Upper lobe of left lung (tissue), 4 donors: ENCODE results near the gene TM4SF5.

ENCODE experiments used
- CTCF ChIP-seq, 6 experiments: fragments of 450-650 bp in 4 of 6; fragments of 200-600 bp in 2 of 6; sonication (generic) in 2 of 6; IDR thresholded peaks; one replicate each; pipeline ENCODE4 v1.5.1; 2016 to 2019; ENCODE audit warnings: antibody characterized with exemption in 6 of 6
- EP300 ChIP-seq, 4 donors: sonication (generic); formaldehyde crosslinking; IDR thresholded peaks; one replicate each; pipeline ENCODE4 v1.5.1; 2017; ENCODE audit warnings: antibody characterized with exemption in 4 of 4, control low read depth in 2 of 4
- POLR2A ChIP-seq, 4 donors: fragments of 450-650 bp; IDR thresholded peaks; one replicate each; pipeline ENCODE4 v1.5.1; 2016 to 2017; ENCODE audit warnings: antibody characterized with exemption in 4 of 4, mild to moderate bottlenecking in 2 of 4

- TF ChIP-seq POLR2A (IDR thresholded peaks at IDR 0.05), result no peak
- TF ChIP-seq CTCF (IDR thresholded peaks at IDR 0.05), result no peak
- no peak for TF ChIP-seq EP300 (IDR thresholded peaks at IDR 0.05)
Observed at GRCh38 chr17:4734857-4735475, 36.7 kb upstream of the TM4SF5 start.
